GM20000 (cell line): ENCODE measurements around the gene EFNB2.
A peak's percentile ranks its signal among the peaks of the same experiment; 100 is the strongest.

Experiments used
- DNase-seq: peaks from one replicate; pipeline ENCODE4 v3.0.0; 2012; ENCODE audit warnings: low spot score
- TF ChIP-seq, protein P1 (sequence below): IDR thresholded peaks from 2 replicates; pipeline ENCODE4 v1.5.1; 2012; ENCODE audit warnings: mild to moderate bottlenecking, control low read depth; ENCODE audit errors: extremely low read depth, missing control alignments

Gene EFNB2

DNA sequence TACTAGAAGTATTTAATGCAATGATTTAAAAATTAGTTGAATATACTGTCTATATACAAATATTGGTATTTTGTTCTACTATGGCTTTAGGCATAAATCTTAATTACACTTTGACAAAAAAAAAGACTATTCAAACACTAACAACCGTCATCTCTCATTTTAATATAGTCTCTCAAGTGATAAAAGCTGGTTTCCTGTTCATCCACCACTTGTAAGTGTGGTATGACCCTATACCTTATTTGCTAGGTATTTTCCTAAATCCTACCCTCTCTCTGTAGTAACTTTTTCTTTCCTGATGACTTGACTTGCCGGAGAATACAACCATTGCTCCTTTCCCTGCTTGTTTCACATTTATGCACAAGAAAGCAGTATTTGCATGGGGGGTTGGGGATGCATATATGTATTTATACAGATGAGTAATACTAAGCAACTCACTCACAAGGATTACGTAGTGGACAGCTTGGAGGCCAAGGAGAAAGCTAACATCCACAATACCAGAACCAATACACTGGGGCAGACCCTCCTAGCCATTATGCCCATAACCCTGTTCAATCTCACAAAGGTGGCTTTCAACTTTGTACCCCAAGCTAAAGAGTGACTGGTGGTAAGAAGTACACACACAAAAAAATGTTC lies 12.7 kb upstream of the EFNB2 start:
- DNase-seq, result no peak
- TF ChIP-seq, protein P1, sequence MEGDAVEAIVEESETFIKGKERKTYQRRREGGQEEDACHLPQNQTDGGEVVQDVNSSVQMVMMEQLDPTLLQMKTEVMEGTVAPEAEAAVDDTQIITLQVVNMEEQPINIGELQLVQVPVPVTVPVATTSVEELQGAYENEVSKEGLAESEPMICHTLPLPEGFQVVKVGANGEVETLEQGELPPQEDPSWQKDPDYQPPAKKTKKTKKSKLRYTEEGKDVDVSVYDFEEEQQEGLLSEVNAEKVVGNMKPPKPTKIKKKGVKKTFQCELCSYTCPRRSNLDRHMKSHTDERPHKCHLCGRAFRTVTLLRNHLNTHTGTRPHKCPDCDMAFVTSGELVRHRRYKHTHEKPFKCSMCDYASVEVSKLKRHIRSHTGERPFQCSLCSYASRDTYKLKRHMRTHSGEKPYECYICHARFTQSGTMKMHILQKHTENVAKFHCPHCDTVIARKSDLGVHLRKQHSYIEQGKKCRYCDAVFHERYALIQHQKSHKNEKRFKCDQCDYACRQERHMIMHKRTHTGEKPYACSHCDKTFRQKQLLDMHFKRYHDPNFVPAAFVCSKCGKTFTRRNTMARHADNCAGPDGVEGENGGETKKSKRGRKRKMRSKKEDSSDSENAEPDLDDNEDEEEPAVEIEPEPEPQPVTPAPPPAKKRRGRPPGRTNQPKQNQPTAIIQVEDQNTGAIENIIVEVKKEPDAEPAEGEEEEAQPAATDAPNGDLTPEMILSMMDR, result no peak

DNA sequence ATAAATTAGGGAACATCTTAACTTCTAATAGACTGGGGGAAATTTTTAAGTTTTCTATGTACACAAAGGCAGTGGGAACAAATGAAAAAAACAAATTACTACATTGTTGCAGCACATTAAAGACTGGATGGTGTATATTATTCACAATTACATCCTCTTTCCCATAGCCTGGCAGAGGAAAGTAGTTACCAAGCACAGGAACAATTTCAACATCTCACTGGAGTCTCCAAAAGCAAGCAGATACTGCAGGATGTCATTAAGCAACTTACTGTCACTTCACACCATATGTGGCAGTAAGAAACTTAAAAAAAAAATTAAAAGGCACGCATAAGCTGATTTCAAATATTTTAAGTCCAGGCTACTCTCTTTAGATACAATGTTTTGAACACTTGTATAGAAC lies 6.4 kb upstream of the EFNB2 start:
- TF ChIP-seq, protein P1, result no peak
- no peak for DNase-seq

DNA sequence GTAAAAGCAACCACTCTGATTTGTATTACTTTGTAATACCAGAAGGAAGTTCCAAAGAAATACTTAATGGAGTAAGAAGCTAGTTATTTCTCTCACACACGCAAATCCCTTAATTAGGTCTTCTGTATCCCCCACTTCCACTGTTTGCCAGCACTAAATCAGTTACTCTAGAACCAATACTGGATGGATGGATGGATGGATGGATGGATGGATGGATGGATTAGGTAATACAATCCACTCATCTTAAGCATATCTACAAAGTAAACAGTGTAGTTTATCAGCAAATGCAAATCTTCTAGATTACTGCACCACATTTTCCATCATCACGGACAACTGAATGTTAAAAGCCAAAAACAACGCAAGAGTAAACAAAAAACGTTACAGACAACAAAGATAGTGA lies 5.2 kb upstream of the EFNB2 start:
- DNase-seq, result no peak
- TF ChIP-seq, protein P1, result no peak

DNA sequence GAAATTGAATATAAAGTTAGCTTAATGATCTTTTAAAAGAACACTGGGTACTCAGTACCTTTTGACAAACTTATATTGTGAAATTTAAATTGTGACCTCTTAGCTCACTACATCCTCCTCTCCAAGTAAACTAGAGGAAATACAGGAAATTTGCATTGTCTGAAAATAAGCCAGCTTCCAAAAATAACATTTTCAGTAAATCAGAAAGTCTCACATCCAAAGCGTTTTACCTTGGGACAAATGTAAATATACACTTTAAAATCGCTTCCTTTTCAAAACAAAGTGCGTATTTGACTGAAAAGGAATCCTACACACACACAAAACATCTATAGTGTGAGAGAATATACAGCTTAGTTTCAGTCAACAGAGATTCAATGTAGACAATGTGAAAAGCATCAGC lies 2.1 kb upstream of the EFNB2 start:
- TF ChIP-seq, protein P1, result no peak
- no peak for DNase-seq

DNA sequence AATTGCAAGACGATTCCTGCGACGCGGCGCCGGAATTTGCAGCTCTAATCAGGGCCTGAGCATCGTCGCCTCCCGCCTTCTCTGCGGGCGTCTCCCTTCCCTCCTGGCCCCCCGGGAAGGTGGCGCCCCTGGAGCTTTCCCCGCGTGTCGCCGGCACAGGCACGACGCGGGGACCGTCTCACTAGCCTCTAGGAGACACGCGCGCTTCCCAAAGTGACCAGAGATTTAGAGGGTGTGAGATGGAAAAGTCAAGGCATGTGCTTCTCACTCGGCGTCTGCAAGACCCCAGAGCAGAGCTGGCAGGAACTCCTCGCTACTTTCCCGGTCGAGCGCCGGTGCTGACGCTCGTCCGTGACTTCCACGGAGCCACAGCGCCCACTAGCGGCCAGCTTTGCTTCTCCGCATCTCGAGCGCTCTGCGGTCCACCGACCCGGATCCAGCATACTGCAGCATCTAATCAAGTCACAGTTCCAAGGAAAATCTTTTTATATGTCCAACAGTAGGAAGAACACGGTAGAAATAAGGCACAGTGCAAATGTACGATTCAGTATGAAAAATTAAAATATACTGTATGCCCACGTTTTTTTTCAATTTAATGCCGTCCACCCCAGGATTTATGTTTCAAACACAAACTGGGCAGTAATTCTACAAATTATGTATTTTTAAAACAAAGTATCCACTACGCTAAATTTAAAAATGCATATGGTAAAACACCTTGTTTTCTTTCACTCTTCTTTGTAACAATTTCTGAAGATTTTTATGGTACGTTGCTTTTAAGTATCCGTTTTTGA lies 977 bp upstream of the EFNB2 start:
- peak; percentile 81 for DNase-seq
- TF ChIP-seq, protein P1, result peak; percentile 97

DNA sequence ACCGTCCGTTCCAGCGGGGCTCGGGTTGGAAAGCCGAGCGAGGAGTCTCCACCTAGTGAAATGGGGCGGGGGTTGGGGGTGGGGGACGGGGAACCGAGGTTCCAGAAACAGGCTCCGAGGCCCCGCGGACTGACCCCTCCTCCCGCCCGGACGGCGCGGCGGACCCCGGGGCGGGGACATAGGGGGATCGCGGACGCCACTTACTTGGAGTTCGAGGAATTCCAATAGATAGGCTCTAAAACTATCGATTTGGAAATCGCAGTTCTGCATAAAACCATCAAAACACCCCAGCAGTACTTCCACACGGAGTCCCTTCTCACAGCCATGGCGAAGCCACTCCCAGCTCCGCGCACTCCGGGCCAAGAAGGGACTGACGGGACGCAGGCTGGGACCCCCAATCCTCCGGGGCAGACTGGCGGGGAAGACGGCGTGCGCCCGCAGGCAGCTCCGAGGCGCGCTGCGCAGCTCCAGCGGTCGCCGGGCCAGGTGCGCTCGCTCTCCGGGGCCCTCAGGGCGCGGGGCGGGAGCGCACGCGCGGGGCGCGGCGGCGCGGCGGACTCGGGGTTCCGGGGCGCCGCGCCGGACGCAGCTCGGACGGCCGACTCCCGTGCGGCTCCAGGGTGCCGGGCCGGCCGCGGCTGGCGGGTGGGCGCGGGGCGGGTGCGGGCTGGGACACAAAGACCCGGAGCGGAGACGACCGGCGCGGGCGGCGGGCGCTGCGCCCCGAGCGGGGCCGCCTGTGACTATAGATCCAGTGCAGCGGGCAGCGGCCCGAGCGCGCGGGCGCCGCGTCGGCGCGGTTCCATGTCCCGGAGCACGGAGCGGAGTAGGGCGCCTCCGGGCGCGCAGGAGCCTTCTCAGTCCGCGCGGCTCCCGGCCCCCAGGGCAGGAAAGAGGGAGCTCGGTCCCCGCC lies 567 bp downstream of the EFNB2 start:
- TF ChIP-seq, protein P1, result no peak
- DNase-seq, result peak; percentile 67
